ENCODE data around the gene PRKCZ.
"Not testable (repeated sequence)": the region's sequence is repeated elsewhere in the genome, so short reads cannot be mapped to it uniquely, and the experiment has no call there.

Gene PRKCZ

GRCh38 chr1:2110738-2111673 is 60.8 kb downstream of the PRKCZ start:
- Histone ChIP-seq H3K9ac (ENCODE audit: low read length in 2 of 2) (no peak overlapping the region), H3K4me3 (ENCODE audit: low read length in 2 of 2) (no peak overlapping the region), H3K27ac (ENCODE audit: low read length) (no peak overlapping the region), H3K27me3 (ENCODE audit: control insufficient read depth in 1 of 2, insufficient read depth in 2 of 2, low read length in 2 of 2) (peaks cover 6 to 14% of the 10 kb centered on the region in 2 donors), H3K36me3 (ENCODE audit: control insufficient read depth in 2 of 2, insufficient read depth in 2 of 2, low read length in 2 of 2) (no peaks in the 10 kb centered on the region), H3K9me3 (ENCODE audit: control insufficient read depth in 2 of 2, low read length in 2 of 2) (no peaks in the 10 kb centered on the region), H3K4me1 (ENCODE audit: control insufficient read depth, insufficient read depth, low read length) (no peaks in the 10 kb centered on the region)

- H3K36me3 ChIP-seq (ENCODE audit: control insufficient read depth in 2 of 2, insufficient read depth in 2 of 2, low read length in 2 of 2), result no peaks in the 10 kb centered on the region
- H3K4me3 ChIP-seq (ENCODE audit: low read length in 2 of 2), result no peak overlapping the region
- H3K27ac ChIP-seq (ENCODE audit: low read length), result no peak overlapping the region
These were observed 61.4 kb downstream of the PRKCZ start for GRCh38 chr1:2111674-2112035.

GRCh38 chr1:2112280-2112701 is 62.1 kb downstream of the PRKCZ start:
- H3K27me3 ChIP-seq (ENCODE audit: control insufficient read depth in 1 of 2, insufficient read depth in 2 of 2, low read length in 2 of 2), result peaks cover 8 to 17% of the 10 kb centered on the region in 2 donors
- H3K27ac ChIP-seq (ENCODE audit: low read length), result no peak overlapping the region
- no peak overlapping the region for H3K4me3 ChIP-seq (ENCODE audit: low read length in 2 of 2)
- H3K36me3 ChIP-seq (ENCODE audit: control insufficient read depth in 2 of 2, insufficient read depth in 2 of 2, low read length in 2 of 2), result no peaks in the 10 kb centered on the region
- no peaks in the 10 kb centered on the region for H3K9me3 ChIP-seq (ENCODE audit: control insufficient read depth in 2 of 2, low read length in 2 of 2)
- no peak overlapping the region for H3K9ac ChIP-seq (ENCODE audit: low read length in 2 of 2)
- no peaks in the 10 kb centered on the region for H3K4me1 ChIP-seq (ENCODE audit: control insufficient read depth, insufficient read depth, low read length)

More at GRCh38 chr1:2111674-2112035, 61.4 kb downstream of the PRKCZ start:
- H3K9me3 ChIP-seq (ENCODE audit: control insufficient read depth in 2 of 2, low read length in 2 of 2), result no peaks in the 10 kb centered on the region
- no peaks in the 10 kb centered on the region for H3K4me1 ChIP-seq (ENCODE audit: control insufficient read depth, insufficient read depth, low read length)
- H3K27me3 ChIP-seq (ENCODE audit: control insufficient read depth in 1 of 2, insufficient read depth in 2 of 2, low read length in 2 of 2), result peaks cover 8 to 17% of the 10 kb centered on the region in 2 donors
- H3K9ac ChIP-seq (ENCODE audit: low read length in 2 of 2), result no peak overlapping the region

GRCh38 chr1:2113620-2114135 is 63.5 kb downstream of the PRKCZ start:
- Histone ChIP-seq H3K4me1 (ENCODE audit: control insufficient read depth, insufficient read depth, low read length) (no peaks in the 10 kb centered on the region), H3K9ac (ENCODE audit: low read length in 2 of 2) (no peak overlapping the region), H3K36me3 (ENCODE audit: control insufficient read depth in 2 of 2, insufficient read depth in 2 of 2, low read length in 2 of 2) (no peaks in the 10 kb centered on the region), H3K27me3 (ENCODE audit: control insufficient read depth in 1 of 2, insufficient read depth in 2 of 2, low read length in 2 of 2) (peaks cover 8 to 16% of the 10 kb centered on the region in 2 donors), H3K9me3 (ENCODE audit: control insufficient read depth in 2 of 2, low read length in 2 of 2) (peaks cover 0 to 3% of the 10 kb centered on the region in 2 donors), H3K4me3 (ENCODE audit: low read length in 2 of 2) (no peak overlapping the region), H3K27ac (ENCODE audit: low read length) (no peak overlapping the region)

GRCh38 chr1:2114635-2115007 is 64.4 kb downstream of the PRKCZ start:
- not testable (repeated sequence) for H3K27ac ChIP-seq (ENCODE audit: low read length); H3K4me3 ChIP-seq (ENCODE audit: low read length in 2 of 2); H3K4me1 ChIP-seq (ENCODE audit: control insufficient read depth, insufficient read depth, low read length); H3K27me3 ChIP-seq (ENCODE audit: control insufficient read depth in 1 of 2, insufficient read depth in 2 of 2, low read length in 2 of 2); H3K9ac ChIP-seq (ENCODE audit: low read length in 2 of 2); H3K9me3 ChIP-seq (ENCODE audit: control insufficient read depth in 2 of 2, low read length in 2 of 2); H3K36me3 ChIP-seq (ENCODE audit: control insufficient read depth in 2 of 2, insufficient read depth in 2 of 2, low read length in 2 of 2)

- Histone ChIP-seq H3K9ac (ENCODE audit: low read length in 2 of 2) (no peak overlapping the region), H3K27me3 (ENCODE audit: control insufficient read depth in 1 of 2, insufficient read depth in 2 of 2, low read length in 2 of 2) (peaks cover 7 to 8% of the 10 kb centered on the region in 2 donors), H3K4me3 (ENCODE audit: low read length in 2 of 2) (no peak overlapping the region), H3K27ac (ENCODE audit: low read length) (no peak overlapping the region), H3K36me3 (ENCODE audit: control insufficient read depth in 2 of 2, insufficient read depth in 2 of 2, low read length in 2 of 2) (no peaks in the 10 kb centered on the region), H3K4me1 (ENCODE audit: control insufficient read depth, insufficient read depth, low read length) (no peaks in the 10 kb centered on the region), H3K9me3 (ENCODE audit: control insufficient read depth in 2 of 2, low read length in 2 of 2) (peaks cover 0 to 6% of the 10 kb centered on the region in 2 donors)
These were observed 64.9 kb downstream of the PRKCZ start for GRCh38 chr1:2115008-2115641.

GRCh38 chr1:2115702-2116341 is 65.6 kb downstream of the PRKCZ start:
- no peaks in the 10 kb centered on the region for H3K4me1 ChIP-seq (ENCODE audit: control insufficient read depth, insufficient read depth, low read length)
- H3K27ac ChIP-seq (ENCODE audit: low read length), result no peak overlapping the region
- H3K9ac ChIP-seq (ENCODE audit: low read length in 2 of 2), result no peak overlapping the region
- no peaks in the 10 kb centered on the region for H3K36me3 ChIP-seq (ENCODE audit: control insufficient read depth in 2 of 2, insufficient read depth in 2 of 2, low read length in 2 of 2)
- peaks cover 7 to 8% of the 10 kb centered on the region in 2 donors for H3K27me3 ChIP-seq (ENCODE audit: control insufficient read depth in 1 of 2, insufficient read depth in 2 of 2, low read length in 2 of 2)
- no peak overlapping the region for H3K4me3 ChIP-seq (ENCODE audit: low read length in 2 of 2)
- H3K9me3 ChIP-seq (ENCODE audit: control insufficient read depth in 2 of 2, low read length in 2 of 2), result peaks cover 0 to 6% of the 10 kb centered on the region in 2 donors

GRCh38 chr1:2119886-2120285 is 69.7 kb downstream of the PRKCZ start:
- Histone ChIP-seq H3K9me3 (ENCODE audit: control insufficient read depth in 2 of 2, low read length in 2 of 2) (peaks cover 0 to 6% of the 10 kb centered on the region in 2 donors), H3K9ac (ENCODE audit: low read length in 2 of 2) (no peak overlapping the region), H3K4me1 (ENCODE audit: control insufficient read depth, insufficient read depth, low read length) (no peaks in the 10 kb centered on the region), H3K27ac (ENCODE audit: low read length) (no peak overlapping the region), H3K4me3 (ENCODE audit: low read length in 2 of 2) (no peak overlapping the region), H3K36me3 (ENCODE audit: control insufficient read depth in 2 of 2, insufficient read depth in 2 of 2, low read length in 2 of 2) (no peaks in the 10 kb centered on the region), H3K27me3 (ENCODE audit: control insufficient read depth in 1 of 2, insufficient read depth in 2 of 2, low read length in 2 of 2) (peaks cover 7 to 8% of the 10 kb centered on the region in 2 donors)

- Histone ChIP-seq H3K4me3 (ENCODE audit: low read length in 2 of 2) (no peak overlapping the region), H3K9me3 (ENCODE audit: control insufficient read depth in 2 of 2, low read length in 2 of 2) (peaks cover 0 to 6% of the 10 kb centered on the region in 2 donors), H3K9ac (ENCODE audit: low read length in 2 of 2) (no peak overlapping the region), H3K36me3 (ENCODE audit: control insufficient read depth in 2 of 2, insufficient read depth in 2 of 2, low read length in 2 of 2) (no peaks in the 10 kb centered on the region), H3K27me3 (ENCODE audit: control insufficient read depth in 1 of 2, insufficient read depth in 2 of 2, low read length in 2 of 2) (peaks cover 1 to 2% of the 10 kb centered on the region in 2 donors), H3K4me1 (ENCODE audit: control insufficient read depth, insufficient read depth, low read length) (peaks cover 2% of the 10 kb centered on the region), H3K27ac (ENCODE audit: low read length) (no peak overlapping the region)
These were observed 71.0 kb downstream of the PRKCZ start for GRCh38 chr1:2121101-2121691.

GRCh38 chr1:2121794-2122193 is 71.6 kb downstream of the PRKCZ start:
- H3K4me3 ChIP-seq (ENCODE audit: low read length in 2 of 2); H3K9me3 ChIP-seq (ENCODE audit: control insufficient read depth in 2 of 2, low read length in 2 of 2); H3K27me3 ChIP-seq (ENCODE audit: control insufficient read depth in 1 of 2, insufficient read depth in 2 of 2, low read length in 2 of 2); H3K9ac ChIP-seq (ENCODE audit: low read length in 2 of 2); H3K36me3 ChIP-seq (ENCODE audit: control insufficient read depth in 2 of 2, insufficient read depth in 2 of 2, low read length in 2 of 2); H3K27ac ChIP-seq (ENCODE audit: low read length); H3K4me1 ChIP-seq (ENCODE audit: control insufficient read depth, insufficient read depth, low read length): not testable (repeated sequence)
